ENCODE data around the gene PRPF38B.
"Not testable (repeated sequence)": the region's sequence is repeated elsewhere in the genome, so short reads cannot be mapped to it uniquely, and the experiment has no call there.

Gene PRPF38B

GRCh38 chr1:108663074-108663473 is 29.0 kb upstream of the PRPF38B start:
- POLR2A ChIA-PET = interaction anchor here (2.0 kb wide), 1 partner anchor 29 kb away, joined by 7 read pairs; the partner anchor contains the start of gene PRPF38B
- no peak for TF ChIP-seq NFRKB (IDR thresholded peaks at IDR 0.05)
- TF ChIP-seq ELF4 (IDR thresholded peaks at IDR 0.05) = no peak
- CTCF ChIA-PET = no interaction called here
- no peak for DNase-seq (ENCODE audit: extremely low spot score)

DNA sequence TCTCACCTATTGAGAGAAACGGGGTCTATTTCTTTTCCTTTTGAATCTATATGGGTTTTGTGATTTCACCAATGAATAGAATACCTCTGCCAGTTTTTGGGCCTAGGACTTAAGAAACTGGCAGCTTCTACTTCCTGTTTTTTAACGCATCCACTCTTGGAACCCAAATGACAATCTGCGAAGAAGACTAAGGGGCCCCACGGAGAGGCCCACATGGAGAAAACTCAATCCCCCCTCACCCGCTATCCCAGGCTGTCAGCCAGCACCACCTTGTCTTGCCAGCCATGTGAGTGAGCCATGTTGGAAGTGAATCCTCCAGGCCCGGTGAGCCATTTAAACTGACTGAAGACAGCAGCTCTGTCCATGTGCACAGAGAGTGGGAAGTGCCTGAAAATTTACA is 27.6 kb upstream of the PRPF38B start:
- TF ChIP-seq ARNT (IDR thresholded peaks at IDR 0.05) = no peak
- TF ChIP-seq, protein P1, sequence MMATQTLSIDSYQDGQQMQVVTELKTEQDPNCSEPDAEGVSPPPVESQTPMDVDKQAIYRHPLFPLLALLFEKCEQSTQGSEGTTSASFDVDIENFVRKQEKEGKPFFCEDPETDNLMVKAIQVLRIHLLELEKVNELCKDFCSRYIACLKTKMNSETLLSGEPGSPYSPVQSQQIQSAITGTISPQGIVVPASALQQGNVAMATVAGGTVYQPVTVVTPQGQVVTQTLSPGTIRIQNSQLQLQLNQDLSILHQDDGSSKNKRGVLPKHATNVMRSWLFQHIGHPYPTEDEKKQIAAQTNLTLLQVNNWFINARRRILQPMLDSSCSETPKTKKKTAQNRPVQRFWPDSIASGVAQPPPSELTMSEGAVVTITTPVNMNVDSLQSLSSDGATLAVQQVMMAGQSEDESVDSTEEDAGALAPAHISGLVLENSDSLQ (IDR thresholded peaks at IDR 0.05) = no peak
- ChIA-PET CTCF (no interaction called here), POLR2A (no interaction called here)
- DNase-seq (ENCODE audit: extremely low spot score) = no peak

- TF ChIP-seq FOXK2 (IDR thresholded peaks at IDR 0.05) = no peak
- ChIA-PET CTCF (no interaction called here), POLR2A (no interaction called here)
- DNase-seq (ENCODE audit: extremely low spot score) = no peak
Observed at GRCh38 chr1:108665067-108665466, 27.0 kb upstream of the PRPF38B start.

DNA sequence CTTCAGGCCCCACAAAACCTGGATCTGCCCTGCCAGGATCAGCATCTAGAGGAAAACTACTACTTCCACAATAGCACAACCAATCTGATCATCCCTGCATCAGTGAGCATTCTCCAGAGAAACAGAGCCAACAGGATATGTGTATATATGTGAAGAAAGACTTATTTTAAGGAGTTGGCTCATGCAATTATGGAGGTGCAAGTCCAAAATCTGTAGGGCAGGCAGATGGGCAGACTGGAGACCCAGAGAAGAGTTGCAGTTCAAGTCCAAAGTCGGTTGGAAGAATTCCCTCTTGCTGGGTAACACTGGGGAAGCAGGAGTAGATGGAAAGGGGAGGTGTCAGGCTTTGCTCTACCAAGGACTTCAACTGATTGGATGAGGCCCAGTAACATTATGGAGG is 26.3 kb upstream of the PRPF38B start:
- TF ChIP-seq ELF4 (IDR thresholded peaks at IDR 0.05) (no peak), FOXM1 (IDR thresholded peaks at IDR 0.05; ENCODE audit: borderline replicate concordance) (no peak), TARDBP (IDR thresholded peaks at IDR 0.05) (no peak), ARNT (IDR thresholded peaks at IDR 0.05) (no peak), NFRKB (IDR thresholded peaks at IDR 0.05) (no peak), L3MBTL2 (conservative IDR thresholded peaks at IDR 0.05) (no peak)

GRCh38 chr1:108667422-108667821 is 24.7 kb upstream of the PRPF38B start:
- POLR2A ChIA-PET; DNase-seq (ENCODE audit: extremely low spot score): not testable (repeated sequence)
- CTCF ChIA-PET = interaction anchor here (1.1 kb wide), 1 partner anchor 23 kb away, joined by 4 read pairs; no protein-coding TSS in a partner anchor

More for the DNA sequence above, 26.3 kb upstream of the PRPF38B start:
- POLR2A ChIA-PET = no interaction called here
- no peak for DNase-seq (ENCODE audit: extremely low spot score)
- CTCF ChIA-PET = no interaction called here

DNA sequence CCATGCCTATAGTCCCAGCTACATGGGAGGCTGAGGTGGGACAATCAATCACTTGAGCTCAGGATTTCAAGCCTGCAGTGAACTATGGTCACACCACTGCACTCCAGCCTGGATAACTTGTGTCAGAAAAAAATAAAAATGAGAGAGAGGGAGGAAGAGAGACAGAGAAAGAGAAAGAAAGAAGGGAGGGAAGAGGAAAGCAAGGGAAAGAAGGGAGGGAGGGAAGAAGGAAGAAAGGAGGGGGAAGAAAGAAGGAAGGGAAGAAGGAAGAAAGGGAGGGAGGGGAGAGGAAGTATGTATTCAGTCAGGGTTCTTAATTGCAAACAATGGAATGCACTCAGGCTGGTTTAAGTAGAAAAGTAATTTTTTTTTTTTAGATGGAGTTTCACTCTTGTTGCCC is 23.3 kb upstream of the PRPF38B start:
- POLR2A ChIA-PET = interaction anchor here (2.0 kb wide), 1 partner anchor 23 kb away, joined by 6 read pairs; the partner anchor contains the start of gene PRPF38B
- TF ChIP-seq ELF4 (IDR thresholded peaks at IDR 0.05) (no peak), BHLHE40 (IDR thresholded peaks at IDR 0.05; ENCODE audit: borderline replicate concordance) (no peak), HDGF (IDR thresholded peaks at IDR 0.05; ENCODE audit: borderline replicate concordance) (no peak), FOXK2 (IDR thresholded peaks at IDR 0.05) (no peak), NFRKB (IDR thresholded peaks at IDR 0.05) (no peak), ARNT (IDR thresholded peaks at IDR 0.05) (no peak), LEF1 (IDR thresholded peaks at IDR 0.05; ENCODE audit: borderline replicate concordance) (no peak), ZNF384 (IDR thresholded peaks at IDR 0.05) (no peak), TARDBP (IDR thresholded peaks at IDR 0.05) (no peak), CTBP1 (IDR thresholded peaks at IDR 0.05; ENCODE audit: borderline replicate concordance) (no peak), SUZ12 (IDR thresholded peaks at IDR 0.05) (no peak), L3MBTL2 (conservative IDR thresholded peaks at IDR 0.05) (no peak)
- TF ChIP-seq, protein P1 (IDR thresholded peaks at IDR 0.05) = no peak
- DNase-seq (ENCODE audit: extremely low spot score) = no peak
- CTCF ChIA-PET = no interaction called here

- CTCF ChIA-PET = interaction anchor here (0.6 kb wide), 1 partner anchor 443 kb away, joined by 4 read pairs; a partner anchor contains a TSS
- TF ChIP-seq FOXM1 (IDR thresholded peaks at IDR 0.05; ENCODE audit: borderline replicate concordance) (no peak), SP1 (IDR thresholded peaks at IDR 0.05) (no peak), TARDBP (IDR thresholded peaks at IDR 0.05) (no peak), ARNT (IDR thresholded peaks at IDR 0.05) (no peak), HDGF (IDR thresholded peaks at IDR 0.05; ENCODE audit: borderline replicate concordance) (no peak), FOXK2 (IDR thresholded peaks at IDR 0.05) (no peak), L3MBTL2 (conservative IDR thresholded peaks at IDR 0.05) (no peak), SUZ12 (IDR thresholded peaks at IDR 0.05) (no peak)
- TF ChIP-seq, protein P1 (IDR thresholded peaks at IDR 0.05) = no peak
- DNase-seq (ENCODE audit: extremely low spot score) = no peak
- POLR2A ChIA-PET = interaction anchor here (2.0 kb wide), 1 partner anchor 22 kb away, joined by 6 read pairs; the partner anchor contains the start of gene PRPF38B
Observed at GRCh38 chr1:108669679-108670078, 22.4 kb upstream of the PRPF38B start.

- DNase-seq (ENCODE audit: extremely low spot score) = no peak
- ChIA-PET POLR2A (interaction anchor here (2.0 kb wide), 1 partner anchor 22 kb away, joined by 6 read pairs; the partner anchor contains the start of gene PRPF38B), CTCF (interaction anchor here (0.6 kb wide), 1 partner anchor 442 kb away, joined by 4 read pairs; a partner anchor contains a TSS)
- TF ChIP-seq, protein P1 (IDR thresholded peaks at IDR 0.05) = no peak
- TF ChIP-seq LEF1 (IDR thresholded peaks at IDR 0.05; ENCODE audit: borderline replicate concordance) (no peak), NFRKB (IDR thresholded peaks at IDR 0.05) (no peak), ZNF384 (IDR thresholded peaks at IDR 0.05) (no peak), SUZ12 (IDR thresholded peaks at IDR 0.05) (no peak), ELF4 (IDR thresholded peaks at IDR 0.05) (no peak), FOXA1 (IDR thresholded peaks at IDR 0.05) (no peak), FOXK2 (IDR thresholded peaks at IDR 0.05) (no peak), SP1 (IDR thresholded peaks at IDR 0.05) (no peak), HDGF (IDR thresholded peaks at IDR 0.05; ENCODE audit: borderline replicate concordance) (no peak), BHLHE40 (IDR thresholded peaks at IDR 0.05; ENCODE audit: borderline replicate concordance) (no peak), CTBP1 (IDR thresholded peaks at IDR 0.05; ENCODE audit: borderline replicate concordance) (no peak), L3MBTL2 (conservative IDR thresholded peaks at IDR 0.05) (no peak)
Observed at GRCh38 chr1:108670131-108670773, 21.9 kb upstream of the PRPF38B start.

Measured in HEK293T (cell line).